Measurements from ENCODE around the gene CBARP.

GRCh38 chr19:1219786-1220476, 17.9 kb downstream of the CBARP start:
- TF ChIP-seq, protein P1, sequence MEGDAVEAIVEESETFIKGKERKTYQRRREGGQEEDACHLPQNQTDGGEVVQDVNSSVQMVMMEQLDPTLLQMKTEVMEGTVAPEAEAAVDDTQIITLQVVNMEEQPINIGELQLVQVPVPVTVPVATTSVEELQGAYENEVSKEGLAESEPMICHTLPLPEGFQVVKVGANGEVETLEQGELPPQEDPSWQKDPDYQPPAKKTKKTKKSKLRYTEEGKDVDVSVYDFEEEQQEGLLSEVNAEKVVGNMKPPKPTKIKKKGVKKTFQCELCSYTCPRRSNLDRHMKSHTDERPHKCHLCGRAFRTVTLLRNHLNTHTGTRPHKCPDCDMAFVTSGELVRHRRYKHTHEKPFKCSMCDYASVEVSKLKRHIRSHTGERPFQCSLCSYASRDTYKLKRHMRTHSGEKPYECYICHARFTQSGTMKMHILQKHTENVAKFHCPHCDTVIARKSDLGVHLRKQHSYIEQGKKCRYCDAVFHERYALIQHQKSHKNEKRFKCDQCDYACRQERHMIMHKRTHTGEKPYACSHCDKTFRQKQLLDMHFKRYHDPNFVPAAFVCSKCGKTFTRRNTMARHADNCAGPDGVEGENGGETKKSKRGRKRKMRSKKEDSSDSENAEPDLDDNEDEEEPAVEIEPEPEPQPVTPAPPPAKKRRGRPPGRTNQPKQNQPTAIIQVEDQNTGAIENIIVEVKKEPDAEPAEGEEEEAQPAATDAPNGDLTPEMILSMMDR (IDR thresholded peaks at IDR 0.05 in 2 of 3, conservative IDR thresholded peaks at IDR 0.05 in 1 of 3; ENCODE audit: borderline replicate concordance in 1 of 3, insufficient read depth in 1 of 3, low read depth in 2 of 3, low read length in 2 of 3): no peak
- TF ChIP-seq FOSL1 (IDR thresholded peaks at IDR 0.05; ENCODE audit: low read depth): no peak
- TF ChIP-seq ZBTB33 (IDR thresholded peaks at IDR 0.05; ENCODE audit: extremely low read depth, insufficient replicate concordance, low read length): no peak
